K562 (cell line): ENCODE results near the gene OR4K5.

ENCODE experiments used
- CTCF ChIP-seq, 3 experiments: IDR thresholded peaks in 2 of 3; conservative IDR thresholded peaks in 1 of 3; 2 replicates each; pipeline ENCODE4 v1.5.1; 2011 to 2012; ENCODE audit warnings: low read length in 3 of 3, mild to moderate bottlenecking in 3 of 3, control low read depth in 2 of 3, improper control_type of control experiment in 1 of 3, inconsistent platforms in 1 of 3, low read depth in 1 of 3, mixed read lengths in 1 of 3, moderate library complexity in 1 of 3; ENCODE audit not compliant: insufficient read depth in 2 of 3
- NR1H2 ChIP-seq: sonication (generic); formaldehyde crosslinking; IDR thresholded peaks from 2 replicates; pipeline ENCODE4 v1.4.0; 2020; ENCODE audit warnings: mild to moderate bottlenecking, missing genetic modification reagents
- PHF21A ChIP-seq: fragments of 450-650 bp; IDR thresholded peaks from 2 replicates; pipeline ENCODE4 v1.6.1; 2017; ENCODE audit warnings: low read depth, borderline replicate concordance
- TAF1 ChIP-seq: IDR thresholded peaks from 2 replicates; pipeline ENCODE4 v1.6.1; 2011; ENCODE audit warnings: mild to moderate bottlenecking, low read length, moderate library complexity; ENCODE audit not compliant: insufficient read depth, control insufficient read depth, severe bottlenecking; ENCODE audit errors: extremely low read depth
- TARDBP ChIP-seq: fragments of 450-650 bp; IDR thresholded peaks from 2 replicates; pipeline ENCODE4 v1.6.1; 2016
- ZFP36 ChIP-seq: fragments of 150-350 bp; IDR thresholded peaks from 2 replicates; pipeline ENCODE4 v1.6.1; 2018; ENCODE audit warnings: low read length, low read depth; ENCODE audit not compliant: partially characterized antibody
- ZNF143 ChIP-seq: sonication (generic); formaldehyde crosslinking; IDR thresholded peaks from 2 replicates; pipeline ENCODE4 v1.9.0; 2022; ENCODE audit warnings: mild to moderate bottlenecking, missing genetic modification reagents

- no peak for TF ChIP-seq CTCF (IDR thresholded peaks at IDR 0.05 in 2 of 3, conservative IDR thresholded peaks at IDR 0.05 in 1 of 3; ENCODE audit: insufficient read depth in 2 of 3, low read depth in 1 of 3, low read length in 3 of 3)
- no peak for TF ChIP-seq ZFP36
- no peak for TF ChIP-seq PHF21A
- TF ChIP-seq TARDBP, result no peak
- TF ChIP-seq ZNF143 (CRISPR knock-in tag), result no peak
- TF ChIP-seq TAF1, result no peak
- TF ChIP-seq NR1H2, result no peak
Observed at GRCh38 chr14:19917243-19917642, 3.2 kb upstream of the OR4K5 start.
